GM23338 (cell line): ENCODE data around the gene PICK1. TPM values are rescaled to one million over a fixed set of nuclear protein-coding genes. Genes with fewer than 3 reads are reported as not detected.

Experiments
- ATAC-seq: fragments of 200-7000 bp; cut with Tn5 transposase; 3 replicates; pipeline ENCODE4 v1.9.1; 2020
- DNase-seq: peaks from one replicate; pipeline ENCODE4 v3.0.0-alpha.2; 2015; ENCODE audit warnings: low spot score
- H2AFZ ChIP-seq: fragments of 200-600 bp; sonication (generic); 2 replicates; pipeline ENCODE4 v1.8.0; 2016; ENCODE audit warnings: antibody characterized with exemption, mild to moderate bottlenecking, moderate library complexity
- H3F3A ChIP-seq: fragments of 200-600 bp; sonication (generic); replicated peaks from 2 replicates; pipeline ENCODE4 v1.8.0; 2017; ENCODE audit warnings: antibody characterized with exemption, mixed run types, low read depth
- H3K27ac ChIP-seq: fragments of 200-600 bp; sonication (generic); 2 replicates; pipeline ENCODE4 v1.6.1; 2016; ENCODE audit warnings: low read depth
- H3K27me3 ChIP-seq: fragments of 200-600 bp; sonication (generic); 2 replicates; pipeline ENCODE4 v1.8.0; 2016; ENCODE audit warnings: mild to moderate bottlenecking, mixed run types, moderate library complexity; ENCODE audit not compliant: insufficient read depth
- H3K36me3 ChIP-seq: fragments of 200-600 bp; sonication (generic); 2 replicates; pipeline ENCODE4 v1.8.0; 2016; ENCODE audit warnings: mild to moderate bottlenecking; ENCODE audit not compliant: insufficient read depth
- H3K4me1 ChIP-seq: fragments of 200-600 bp; sonication (generic); 2 replicates; pipeline ENCODE4 v1.8.0; 2016; ENCODE audit warnings: mild to moderate bottlenecking, moderate library complexity; ENCODE audit not compliant: insufficient read depth
- H3K4me2 ChIP-seq: fragments of 200-600 bp; sonication (generic); 2 replicates; pipeline ENCODE4 v1.7.1; 2017; ENCODE audit warnings: mixed run types
- H3K4me3 ChIP-seq: fragments of 200-600 bp; sonication (generic); 2 replicates; pipeline ENCODE4 v1.6.1; 2016; ENCODE audit warnings: mixed run types
- H3K79me2 ChIP-seq: fragments of 200-600 bp; sonication (generic); replicated peaks from 2 replicates; pipeline ENCODE4 v1.8.0; 2017; ENCODE audit warnings: mild to moderate bottlenecking; ENCODE audit not compliant: insufficient read depth
- H3K9me2 ChIP-seq: fragments of 200-600 bp; sonication (generic); 2 replicates; pipeline ENCODE4 v1.8.0; 2017; ENCODE audit not compliant: insufficient read depth
- H4K20me1 ChIP-seq: fragments of 200-600 bp; sonication (generic); replicated peaks from 2 replicates; pipeline ENCODE4 v1.8.0; 2017; ENCODE audit warnings: mild to moderate bottlenecking; ENCODE audit not compliant: insufficient read depth
- H3K27ac Mint-ChIP-seq: 2 replicates; pipeline ENCODE4 v1.8.0; 2020; ENCODE audit warnings: inconsistent platforms, mild to moderate bottlenecking, moderate library complexity, mixed read lengths
- H3K27me3 Mint-ChIP-seq: 3 replicates; pipeline ENCODE4 v1.8.0; 2022; ENCODE audit warnings: low read depth, mild to moderate bottlenecking, moderate library complexity, mixed read lengths, inconsistent platforms; ENCODE audit not compliant: insufficient read depth, poor library complexity
- H3K36me3 Mint-ChIP-seq: 3 replicates; pipeline ENCODE4 v1.8.0; 2021; ENCODE audit warnings: low read depth, mild to moderate bottlenecking, inconsistent platforms, moderate library complexity, mixed read lengths
- H3K4me1 Mint-ChIP-seq: 3 replicates; pipeline ENCODE4 v1.8.0; 2020; ENCODE audit warnings: mild to moderate bottlenecking, inconsistent platforms, mixed read lengths
- H3K4me3 Mint-ChIP-seq: 3 replicates; pipeline ENCODE4 v1.8.0; 2021; ENCODE audit warnings: moderate library complexity, mild to moderate bottlenecking, inconsistent platforms, mixed read lengths
- H3K9me3 Mint-ChIP-seq: 3 replicates; pipeline ENCODE4 v1.8.0; 2020; ENCODE audit warnings: moderate library complexity, mild to moderate bottlenecking, inconsistent platforms, mixed read lengths
- CREB1 ChIP-seq: fragments of 250-450 bp; sonication (Bioruptor Pico); IDR thresholded peaks from 2 replicates; pipeline ENCODE4 v1.5.0; 2020; ENCODE audit warnings: low read depth, mild to moderate bottlenecking, moderate library complexity
- CTCF ChIP-seq, 2 experiments: fragments of 200-600 bp in 1 of 2; sonication (generic) in 1 of 2; conservative IDR thresholded peaks; 2 replicates each; pipeline versions ENCODE4 v1.5.1 to v1.6.1; 2016 to 2017; ENCODE audit warnings: antibody characterized with exemption in 2 of 2, low read depth in 2 of 2, mild to moderate bottlenecking in 2 of 2, moderate library complexity in 1 of 2
- EZH2 ChIP-seq: fragments of 200-600 bp; sonication (generic); IDR thresholded peaks from one replicate; pipeline ENCODE4 v1.8.0; 2017; ENCODE audit warnings: antibody characterized with exemption, mild to moderate bottlenecking, low read depth; ENCODE audit not compliant: unreplicated experiment
- EZH2phosphoT487 ChIP-seq: fragments of 200-600 bp; sonication (generic); IDR thresholded peaks from one replicate; pipeline ENCODE4 v1.8.1; 2018; ENCODE audit warnings: antibody characterized with exemption; ENCODE audit not compliant: unreplicated experiment
- JUNB ChIP-seq: IDR thresholded peaks from one replicate; pipeline ENCODE4 v1.6.1; 2016; ENCODE audit warnings: antibody characterized with exemption; ENCODE audit not compliant: unreplicated experiment
- NANOG ChIP-seq: IDR thresholded peaks from 2 replicates; pipeline ENCODE4 v1.6.1; 2016; ENCODE audit warnings: antibody characterized with exemption, borderline replicate concordance
- POLR2AphosphoS5 ChIP-seq: IDR thresholded peaks from 2 replicates; pipeline ENCODE4 v1.6.1; 2016; ENCODE audit warnings: antibody characterized with exemption, low read depth
- REST ChIP-seq: IDR thresholded peaks from one replicate; pipeline ENCODE4 v1.6.1; 2018; ENCODE audit warnings: antibody characterized with exemption; ENCODE audit not compliant: unreplicated experiment
- STAT1 ChIP-seq: IDR thresholded peaks from one replicate; pipeline ENCODE4 v1.6.1; 2016; ENCODE audit warnings: antibody characterized with exemption; ENCODE audit not compliant: unreplicated experiment
- ZNF114 ChIP-seq: fragments of 250-450 bp; sonication (Bioruptor Pico); IDR thresholded peaks from 2 replicates; pipeline ENCODE4 v1.5.0; 2020; ENCODE audit warnings: mild to moderate bottlenecking, moderate library complexity
- ZNF331 ChIP-seq: fragments of 250-450 bp; sonication (Bioruptor Pico); IDR thresholded peaks from 2 replicates; pipeline ENCODE4 v1.5.0; 2020; ENCODE audit warnings: low read depth, mild to moderate bottlenecking, moderate library complexity
- polyA plus RNA-seq: library from polyadenylated mRNA; unstranded; fragments of >200 nt; fragmentation: Nextera tagmentation; extraction: Ambion mirVana; gene quantifications from 2 replicates; pipeline ENCODE4 v1.2.1, GENCODE V29; 2016
- total RNA-seq: library from RNA; depleted of rRNA; stranded (reverse); fragments of >200 nt; shearing (Covaris generic); gene quantifications from 2 replicates; pipeline ENCODE4 v1.2.3, GENCODE V29; 2014
- TF ChIP-seq, protein P1 (sequence below): fragments of 250-450 bp; sonication (Bioruptor Pico); IDR thresholded peaks from 2 replicates; pipeline ENCODE4 v1.5.0; 2020; ENCODE audit warnings: mild to moderate bottlenecking, moderate library complexity
- TF ChIP-seq, protein P2 (sequence below): IDR thresholded peaks from 2 replicates; pipeline ENCODE4 v1.6.1; 2016; ENCODE audit warnings: antibody characterized with exemption

PICK1 gene
- total and polyA plus RNA-seq, 2 experiments from 2014 or later, result 15.9 to 28.3 TPM

- Histone ChIP-seq H3K4me3 (no peak overlapping the region), H3K4me2 (no peak overlapping the region), H3K36me3 (no peaks in the 10 kb centered on the region), H2AFZ (no peak overlapping the region), H3K27ac (no peak overlapping the region), H4K20me1 (no peaks in the 10 kb centered on the region), H3F3A (no peaks in the 10 kb centered on the region), H3K9me2 (no peaks in the 10 kb centered on the region), H3K27me3 (no peaks in the 10 kb centered on the region), H3K79me2 (no peaks in the 10 kb centered on the region), H3K4me1 (no peaks in the 10 kb centered on the region)
- Mint-ChIP-seq H3K36me3 (no peaks in the 10 kb centered on the region), H3K4me1 (no peaks in the 10 kb centered on the region), H3K4me3 (no peak overlapping the region), H3K27ac (no peak overlapping the region), H3K27me3 (peaks cover 5% of the 10 kb centered on the region), H3K9me3 (no peaks in the 10 kb centered on the region; the same call in 2 of the 3 replicates)
- DNase-seq (no peak), ATAC-seq (no peak)
- TF ChIP-seq REST, result no peak
- TF ChIP-seq ZNF114, result no peak
- no peak for TF ChIP-seq JUNB
- TF ChIP-seq, protein P1, sequence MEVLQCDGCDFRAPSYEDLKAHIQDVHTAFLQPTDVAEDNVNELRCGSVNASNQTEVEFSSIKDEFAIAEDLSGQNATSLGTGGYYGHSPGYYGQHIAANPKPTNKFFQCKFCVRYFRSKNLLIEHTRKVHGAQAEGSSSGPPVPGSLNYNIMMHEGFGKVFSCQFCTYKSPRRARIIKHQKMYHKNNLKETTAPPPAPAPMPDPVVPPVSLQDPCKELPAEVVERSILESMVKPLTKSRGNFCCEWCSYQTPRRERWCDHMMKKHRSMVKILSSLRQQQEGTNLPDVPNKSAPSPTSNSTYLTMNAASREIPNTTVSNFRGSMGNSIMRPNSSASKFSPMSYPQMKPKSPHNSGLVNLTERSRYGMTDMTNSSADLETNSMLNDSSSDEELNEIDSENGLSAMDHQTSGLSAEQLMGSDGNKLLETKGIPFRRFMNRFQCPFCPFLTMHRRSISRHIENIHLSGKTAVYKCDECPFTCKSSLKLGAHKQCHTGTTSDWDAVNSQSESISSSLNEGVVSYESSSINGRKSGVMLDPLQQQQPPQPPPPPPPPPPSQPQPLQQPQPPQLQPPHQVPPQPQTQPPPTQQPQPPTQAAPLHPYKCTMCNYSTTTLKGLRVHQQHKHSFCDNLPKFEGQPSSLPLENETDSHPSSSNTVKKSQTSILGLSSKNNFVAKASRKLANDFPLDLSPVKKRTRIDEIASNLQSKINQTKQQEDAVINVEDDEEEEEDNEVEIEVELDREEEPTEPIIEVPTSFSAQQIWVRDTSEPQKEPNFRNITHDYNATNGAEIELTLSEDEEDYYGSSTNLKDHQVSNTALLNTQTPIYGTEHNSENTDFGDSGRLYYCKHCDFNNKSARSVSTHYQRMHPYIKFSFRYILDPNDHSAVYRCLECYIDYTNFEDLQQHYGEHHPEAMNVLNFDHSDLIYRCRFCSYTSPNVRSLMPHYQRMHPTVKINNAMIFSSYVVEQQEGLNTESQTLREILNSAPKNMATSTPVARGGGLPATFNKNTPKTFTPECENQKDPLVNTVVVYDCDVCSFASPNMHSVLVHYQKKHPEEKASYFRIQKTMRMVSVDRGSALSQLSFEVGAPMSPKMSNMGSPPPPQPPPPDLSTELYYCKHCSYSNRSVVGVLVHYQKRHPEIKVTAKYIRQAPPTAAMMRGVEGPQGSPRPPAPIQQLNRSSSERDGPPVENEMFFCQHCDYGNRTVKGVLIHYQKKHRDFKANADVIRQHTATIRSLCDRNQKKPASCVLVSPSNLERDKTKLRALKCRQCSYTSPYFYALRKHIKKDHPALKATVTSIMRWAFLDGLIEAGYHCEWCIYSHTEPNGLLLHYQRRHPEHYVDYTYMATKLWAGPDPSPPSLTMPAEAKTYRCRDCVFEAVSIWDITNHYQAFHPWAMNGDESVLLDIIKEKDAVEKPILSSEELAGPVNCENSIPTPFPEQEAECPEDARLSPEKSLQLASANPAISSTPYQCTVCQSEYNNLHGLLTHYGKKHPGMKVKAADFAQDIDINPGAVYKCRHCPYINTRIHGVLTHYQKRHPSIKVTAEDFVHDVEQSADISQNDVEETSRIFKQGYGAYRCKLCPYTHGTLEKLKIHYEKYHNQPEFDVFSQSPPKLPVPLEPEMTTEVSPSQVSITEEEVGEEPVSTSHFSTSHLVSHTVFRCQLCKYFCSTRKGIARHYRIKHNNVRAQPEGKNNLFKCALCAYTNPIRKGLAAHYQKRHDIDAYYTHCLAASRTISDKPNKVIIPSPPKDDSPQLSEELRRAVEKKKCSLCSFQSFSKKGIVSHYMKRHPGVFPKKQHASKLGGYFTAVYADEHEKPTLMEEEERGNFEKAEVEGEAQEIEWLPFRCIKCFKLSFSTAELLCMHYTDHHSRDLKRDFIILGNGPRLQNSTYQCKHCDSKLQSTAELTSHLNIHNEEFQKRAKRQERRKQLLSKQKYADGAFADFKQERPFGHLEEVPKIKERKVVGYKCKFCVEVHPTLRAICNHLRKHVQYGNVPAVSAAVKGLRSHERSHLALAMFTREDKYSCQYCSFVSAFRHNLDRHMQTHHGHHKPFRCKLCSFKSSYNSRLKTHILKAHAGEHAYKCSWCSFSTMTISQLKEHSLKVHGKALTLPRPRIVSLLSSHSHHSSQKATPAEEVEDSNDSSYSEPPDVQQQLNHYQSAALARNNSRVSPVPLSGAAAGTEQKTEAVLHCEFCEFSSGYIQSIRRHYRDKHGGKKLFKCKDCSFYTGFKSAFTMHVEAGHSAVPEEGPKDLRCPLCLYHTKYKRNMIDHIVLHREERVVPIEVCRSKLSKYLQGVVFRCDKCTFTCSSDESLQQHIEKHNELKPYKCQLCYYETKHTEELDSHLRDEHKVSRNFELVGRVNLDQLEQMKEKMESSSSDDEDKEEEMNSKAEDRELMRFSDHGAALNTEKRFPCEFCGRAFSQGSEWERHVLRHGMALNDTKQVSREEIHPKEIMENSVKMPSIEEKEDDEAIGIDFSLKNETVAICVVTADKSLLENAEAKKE (CRISPR knock-in tag), result no peak
- no peak for TF ChIP-seq STAT1
- no peak for TF ChIP-seq CTCF (conservative IDR thresholded peaks at IDR 0.05; ENCODE audit: low read depth in 2 of 2)
- no peak for TF ChIP-seq EZH2
- TF ChIP-seq, protein P2, sequence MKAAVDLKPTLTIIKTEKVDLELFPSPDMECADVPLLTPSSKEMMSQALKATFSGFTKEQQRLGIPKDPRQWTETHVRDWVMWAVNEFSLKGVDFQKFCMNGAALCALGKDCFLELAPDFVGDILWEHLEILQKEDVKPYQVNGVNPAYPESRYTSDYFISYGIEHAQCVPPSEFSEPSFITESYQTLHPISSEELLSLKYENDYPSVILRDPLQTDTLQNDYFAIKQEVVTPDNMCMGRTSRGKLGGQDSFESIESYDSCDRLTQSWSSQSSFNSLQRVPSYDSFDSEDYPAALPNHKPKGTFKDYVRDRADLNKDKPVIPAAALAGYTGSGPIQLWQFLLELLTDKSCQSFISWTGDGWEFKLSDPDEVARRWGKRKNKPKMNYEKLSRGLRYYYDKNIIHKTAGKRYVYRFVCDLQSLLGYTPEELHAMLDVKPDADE, result no peak
- no peak for TF ChIP-seq CREB1 (CRISPR knock-in tag)
- no peak for TF ChIP-seq ZNF331 (CRISPR knock-in tag)
- TF ChIP-seq NANOG, result no peak
- TF ChIP-seq EZH2phosphoT487, result no peak
- TF ChIP-seq POLR2AphosphoS5, result no peak
Observed at GRCh38 chr22:38009000-38009806, 48.0 kb upstream of the PICK1 start.
